GM12892 (cell line): ENCODE measurements around the gene PRSS57.

ENCODE experiments used
- POLR2A ChIP-seq: IDR thresholded peaks from 2 replicates; pipeline ENCODE4 v1.6.1; 2011; ENCODE audit warnings: low read depth, low read length, control low read depth
- TAF1 ChIP-seq: IDR thresholded peaks from 2 replicates; pipeline ENCODE4 v1.6.1; 2011; ENCODE audit warnings: low read depth, mild to moderate bottlenecking, control low read depth, low read length, borderline replicate concordance

DNA sequence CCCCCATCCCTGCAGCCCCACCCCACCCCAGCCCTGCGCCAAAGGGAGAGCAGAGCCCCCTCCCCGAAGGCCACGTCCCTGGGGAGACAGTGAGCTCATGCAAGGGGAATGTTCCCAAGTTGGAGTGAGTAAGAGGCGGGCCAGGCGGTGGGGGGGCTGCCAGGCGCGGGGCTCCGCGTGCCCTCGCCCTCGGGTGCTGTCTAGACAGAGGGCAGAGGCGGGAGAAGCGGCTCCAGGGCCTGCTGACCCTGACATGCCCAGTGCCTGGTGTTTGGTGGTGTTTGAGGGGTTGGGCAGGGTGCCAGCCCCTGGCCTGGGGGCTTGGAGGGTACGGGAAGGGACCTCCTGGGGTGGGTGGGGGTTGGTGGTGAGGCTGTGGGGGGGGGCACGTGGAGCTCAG is 18.1 kb downstream of the PRSS57 start:
- TF ChIP-seq TAF1 (no peak), POLR2A (no peak)
